H1 (cell line): ENCODE results near the gene SRSF8. TPM values are rescaled to one million over a fixed set of nuclear protein-coding genes. Genes with fewer than 3 reads are reported as not detected.

Experiments used
- CTCF ChIA-PET: fragments of 300-600 bp; sonication (Branson Sonifier 250); formaldehyde crosslinking; loops from one replicate; lab custom pipeline; 2021; ENCODE audit not compliant: partially characterized antibody; lab: Charles Lee
- POLR2A ChIA-PET: fragments of 300-600 bp; sonication (Branson Sonifier 250); formaldehyde crosslinking; loops from one replicate; lab custom pipeline; 2021; ENCODE audit warnings: inconsistent platforms; ENCODE audit not compliant: partially characterized antibody; lab: Charles Lee
- DNase-seq, 2 experiments: peaks; one replicate each; pipeline versions ENCODE4 v3.0.0 to v3.0.0-alpha.2; 2010 to 2022; ENCODE audit warnings: low spot score in 2 of 2, low read depth in 1 of 2, mixed read lengths in 1 of 2
- FAIRE-seq: peaks from 2 replicates; lab custom pipeline; 2011; peaks lifted over from hg19 to GRCh38; lab: Jason Lieb, UNC
- H2AFZ ChIP-seq: 2 replicates; pipeline ENCODE4 v1.8.1; 2012; ENCODE audit warnings: low read length, inconsistent platforms
- H2AK5ac ChIP-seq: 2 replicates; pipeline ENCODE4 v1.6.1; 2013; ENCODE audit warnings: low read depth, low read length
- H2BK120ac ChIP-seq: replicated peaks from 2 replicates; pipeline ENCODE3; 2013; ENCODE audit warnings: low read depth, low read length, inconsistent platforms
- H2BK12ac ChIP-seq: 2 replicates; pipeline ENCODE4 v1.6.1; 2013; ENCODE audit warnings: low read depth, low read length
- H2BK15ac ChIP-seq: 2 replicates; pipeline ENCODE4 v1.6.1; 2013; ENCODE audit warnings: low read length
- H2BK20ac ChIP-seq: 2 replicates; pipeline ENCODE4 v1.6.1; 2013; ENCODE audit warnings: low read length
- H2BK5ac ChIP-seq: 2 replicates; pipeline ENCODE4 v1.6.1; 2013; ENCODE audit warnings: low read depth, low read length
- H3K14ac ChIP-seq: 2 replicates; pipeline ENCODE4 v1.6.1; 2013; ENCODE audit warnings: inconsistent platforms; ENCODE audit not compliant: insufficient read length
- H3K18ac ChIP-seq: 2 replicates; pipeline ENCODE4 v1.6.1; 2013; ENCODE audit warnings: low read length; ENCODE audit errors: extremely low read depth
- H3K23ac ChIP-seq: 2 replicates; pipeline ENCODE4 v1.6.1; 2013; ENCODE audit warnings: inconsistent platforms; ENCODE audit not compliant: insufficient read length
- H3K23me2 ChIP-seq: 2 replicates; pipeline ENCODE4 v1.6.1; 2013; ENCODE audit warnings: low read depth, low read length
- H3K27ac ChIP-seq: 2 replicates; pipeline ENCODE4 v1.6.1; 2011; ENCODE audit warnings: low read depth, low read length, inconsistent platforms
- H3K27me3 ChIP-seq, 4 experiments: replicated peaks in 1 of 4; 1 replicate in 1 of 4; 2 replicates in 3 of 4; pipeline versions ENCODE4 v1.6.1 to v1.8.1; 2011 to 2013; ENCODE audit warnings: low read length in 3 of 4, mild to moderate bottlenecking in 3 of 4, inconsistent platforms in 2 of 4, mixed read lengths in 2 of 4, moderate library complexity in 1 of 4; ENCODE audit not compliant: control insufficient read depth in 3 of 4, insufficient read depth in 3 of 4; ENCODE audit errors: extremely low read depth in 1 of 4
- H3K36me3 ChIP-seq, 4 experiments: 2 replicates each; pipeline versions ENCODE4 v1.6.1 to v1.8.1; 2011 to 2013; ENCODE audit warnings: mild to moderate bottlenecking in 4 of 4, low read length in 3 of 4, moderate library complexity in 2 of 4, control low read depth in 1 of 4, inconsistent platforms in 1 of 4; ENCODE audit not compliant: insufficient read depth in 4 of 4, control insufficient read depth in 2 of 4
- H3K4ac ChIP-seq: replicated peaks from 2 replicates; pipeline ENCODE3; 2013; ENCODE audit warnings: low read length, low read depth, mixed read lengths, inconsistent platforms; ENCODE audit not compliant: insufficient read length
- H3K4me1 ChIP-seq, 4 experiments: replicated peaks in 1 of 4; 1 replicate in 1 of 4; 2 replicates in 3 of 4; pipeline versions ENCODE4 v1.6.1 to v1.8.1; 2011 to 2013; ENCODE audit warnings: low read length in 3 of 4, inconsistent platforms in 2 of 4, mixed read lengths in 1 of 4; ENCODE audit not compliant: insufficient read depth in 4 of 4, control insufficient read depth in 3 of 4
- H3K4me2 ChIP-seq, 2 experiments: 2 replicates each; pipeline versions ENCODE4 v1.6.1 to v1.8.1; 2011 to 2013; ENCODE audit warnings: low read depth in 2 of 2, low read length in 2 of 2, control low read depth in 1 of 2, inconsistent platforms in 1 of 2, mild to moderate bottlenecking in 1 of 2; ENCODE audit not compliant: insufficient read depth in 1 of 2
- H3K4me3 ChIP-seq, 4 experiments: fragments of 200-600, 300-600 bp in 1 of 4; sonication (generic), shearing (Covaris generic), sonication (Bioruptor Twin) in 1 of 4; 2 replicates each; pipeline versions ENCODE4 v1.5.1 to v1.8.1; 2011 to 2016; ENCODE audit warnings: low read length in 4 of 4, low read depth in 3 of 4, control low read depth in 2 of 4, inconsistent platforms in 2 of 4, mild to moderate bottlenecking in 2 of 4, mixed read lengths in 1 of 4, moderate library complexity in 1 of 4; ENCODE audit not compliant: insufficient read depth in 2 of 4; ENCODE audit errors: extremely low read depth in 1 of 4
- H3K56ac ChIP-seq: replicated peaks from 2 replicates; pipeline ENCODE3; 2013; ENCODE audit warnings: low read depth, mild to moderate bottlenecking, mixed read lengths, low read length, inconsistent platforms; ENCODE audit not compliant: insufficient read length
- H3K79me1 ChIP-seq: 2 replicates; pipeline ENCODE4 v1.6.1; 2013; ENCODE audit warnings: low read depth, low read length, control low read depth
- H3K79me2 ChIP-seq, 2 experiments: 2 replicates each; pipeline versions ENCODE4 v1.6.1 to v1.8.1; 2012 to 2013; ENCODE audit warnings: low read length in 2 of 2, mild to moderate bottlenecking in 2 of 2, inconsistent platforms in 1 of 2; ENCODE audit not compliant: insufficient read depth in 2 of 2, control insufficient read depth in 1 of 2
- H3K9ac ChIP-seq, 4 experiments: replicated peaks in 1 of 4; 1 replicate in 1 of 4; 2 replicates in 3 of 4; pipeline versions ENCODE4 v1.6.1 to v1.8.1; 2011 to 2013; ENCODE audit warnings: low read depth in 3 of 4, low read length in 3 of 4, control low read depth in 2 of 4, mild to moderate bottlenecking in 2 of 4, moderate library complexity in 2 of 4, inconsistent platforms in 1 of 4; ENCODE audit errors: extremely low read depth in 1 of 4
- H3K9me3 ChIP-seq, 2 experiments: 2 replicates each; pipeline versions ENCODE4 v1.6.1 to v1.8.1; 2012 to 2013; ENCODE audit warnings: mild to moderate bottlenecking in 2 of 2, moderate library complexity in 2 of 2, control low read depth in 1 of 2, inconsistent platforms in 1 of 2, low read depth in 1 of 2, low read length in 1 of 2, mixed read lengths in 1 of 2; ENCODE audit not compliant: insufficient read depth in 2 of 2
- H4K20me1 ChIP-seq, 2 experiments: replicated peaks in 1 of 2; 2 replicates each; pipeline versions ENCODE3 to v1.8.1; 2011 to 2013; ENCODE audit warnings: inconsistent platforms in 2 of 2, low read length in 2 of 2, mild to moderate bottlenecking in 1 of 2; ENCODE audit not compliant: insufficient read depth in 2 of 2, control insufficient read depth in 1 of 2
- H4K5ac ChIP-seq: 2 replicates; pipeline ENCODE4 v1.6.1; 2013; ENCODE audit warnings: low read length, low read depth, mixed read lengths, inconsistent platforms; ENCODE audit not compliant: insufficient read length
- H4K8ac ChIP-seq: 2 replicates; pipeline ENCODE4 v1.8.0; 2013; ENCODE audit warnings: mild to moderate bottlenecking, moderate library complexity, low read length, inconsistent platforms; ENCODE audit not compliant: insufficient read depth; ENCODE audit errors: extremely low read depth
- H4K91ac ChIP-seq: replicated peaks from 2 replicates; pipeline ENCODE3; 2013; ENCODE audit warnings: low read length, mixed read lengths, inconsistent platforms; ENCODE audit not compliant: insufficient read length
- BCL11A ChIP-seq, 2 experiments: IDR thresholded peaks; one replicate each; pipeline ENCODE4 v1.6.1; 2011; ENCODE audit warnings: low read depth in 2 of 2, low read length in 2 of 2, mild to moderate bottlenecking in 2 of 2
- JUND ChIP-seq: IDR thresholded peaks from 2 replicates; pipeline ENCODE4 v1.6.1; 2011; ENCODE audit warnings: mild to moderate bottlenecking, improper control_type of control experiment, low read length
- TBP ChIP-seq: IDR thresholded peaks from 2 replicates; pipeline ENCODE4 v1.6.1; 2011; ENCODE audit warnings: low read depth, low read length, improper control_type of control experiment
- WGBS, 2 experiments: shearing (Covaris generic) in 1 of 2; methylation state at CpG; one replicate each; pipeline versions ENCODE4 v1.1.6 to v1.1.7; 2013 to 2015; ENCODE audit warnings: low lambda C conversion rate in 2 of 2, mixed read lengths in 2 of 2, inconsistent platforms in 1 of 2, low coverage in 1 of 2, missing lambda C conversion rate in 1 of 2; ENCODE audit not compliant: insufficient replicate concordance in 2 of 2, insufficient coverage in 1 of 2, insufficient read length in 1 of 2; ENCODE audit errors: extremely low coverage in 1 of 2, missing lambda C conversion rate in 1 of 2; 5-methylcytosine and 5-hydroxymethylcytosine counted together
- polyA plus RNA-seq, 7 experiments: library from polyadenylated mRNA; depleted of rRNA in 3 of 7; stranded (reverse) in 5 of 7; unstranded in 2 of 7; fragments of >200 nt in 5 of 7; fragments of 200-250 nt in 2 of 7; gene quantifications; 1 replicate in 5 of 7; 2 replicates in 1 of 7; 4 replicates in 1 of 7; pipeline versions ENCODE4 v1.2.1 to v1.2.3, GENCODE V29; 2011 to 2013; ENCODE audit warnings: missing spikeins in 2 of 7, mixed read lengths in 2 of 7
- total RNA-seq: library from RNA; stranded (reverse); fragmentation: NEBNext Ultra II Directional; extraction: Animal tissue kit (Norgen Biotek cat#: 25700); gene quantifications from 2 replicates; pipeline ENCODE4 v1.2.1, GENCODE V29; 2021
- TF ChIP-seq, protein P1 (sequence below): IDR thresholded peaks from 2 replicates; pipeline ENCODE4 v1.6.1; 2012; ENCODE audit warnings: inconsistent platforms

SRSF8 gene
- total and polyA plus RNA-seq, 2 of the 8 experiments (the other 6 are each of a cell fraction or from before 2014, with no cell fraction given) = 13.2 to 18.5 TPM

DNA sequence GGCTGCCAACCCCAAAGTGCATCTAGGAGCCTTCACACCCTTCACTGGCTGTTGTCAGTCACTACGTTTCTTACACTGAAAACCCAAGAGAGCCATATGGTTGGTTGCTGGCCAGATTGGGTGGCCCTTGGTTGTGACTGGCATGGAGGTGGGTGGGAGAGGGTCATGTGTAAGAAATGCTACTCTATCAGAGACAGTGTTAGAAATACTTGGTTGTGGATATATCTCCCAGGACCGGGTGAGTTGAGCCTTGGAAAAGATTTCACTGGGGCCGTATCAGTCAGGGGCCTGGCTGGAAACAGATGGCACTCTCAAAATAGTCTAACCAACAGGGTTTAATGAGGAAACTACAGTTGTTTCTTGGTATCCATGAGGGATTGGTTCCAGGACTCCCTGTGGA lies 38.1 kb downstream of the SRSF8 start:
- H3K27me3 ChIP-seq = no peaks in the 10 kb centered on the region
- H3K56ac ChIP-seq = no peak overlapping the region
- no peak overlapping the region for H3K4me2 ChIP-seq
- ChIA-PET CTCF (interaction anchor here (13.7 kb wide), 1 partner anchor 12 kb away, joined by 127 read pairs; the partner anchor contains the start of gene ENDOD1), POLR2A (interaction anchor here (1.2 kb wide), 2 partner anchors 14 to 37 kb away, joined by 3 read pairs; no protein-coding TSS in a partner anchor)
- H2AFZ ChIP-seq = no peak overlapping the region
- FAIRE-seq = no peak
- H2BK5ac ChIP-seq = no peak overlapping the region
- no peak overlapping the region for H2BK12ac ChIP-seq
- H4K20me1 ChIP-seq = peaks cover 0 to 2% of the 10 kb centered on the region in 2 experiments
- peaks cover 0 to 11% (median 3%) of the 10 kb centered on the region in 4 experiments; a peak in 5 of 7 replicates for H3K4me1 ChIP-seq
- 87% methylated on average over 3 of the region's 3 CpGs; no CpG with 5 or more reads in 1 of the 2 experiments for WGBS, 2 experiments
- no peaks in the 10 kb centered on the region for H3K79me2 ChIP-seq
- H3K79me1 ChIP-seq = no peaks in the 10 kb centered on the region
- no peak overlapping the region for H3K23ac ChIP-seq
- no peak overlapping the region for H3K18ac ChIP-seq
- no peak overlapping the region for H3K9ac ChIP-seq
- no peak overlapping the region for H2BK120ac ChIP-seq
- H3K27ac ChIP-seq = no peak overlapping the region
- H3K14ac ChIP-seq = no peak overlapping the region
- H4K91ac ChIP-seq = no peak overlapping the region
- no peaks in the 10 kb centered on the region for H3K23me2 ChIP-seq
- no peak for DNase-seq
- no peak overlapping the region for H2BK15ac ChIP-seq
- no peak overlapping the region for H2AK5ac ChIP-seq
- H2BK20ac ChIP-seq = no peak overlapping the region
- TF ChIP-seq JUND (no peak), TBP (no peak), BCL11A (IDR thresholded peaks at IDR 0.05; ENCODE audit: low read depth in 2 of 2, low read length in 2 of 2) (no peak)
- TF ChIP-seq, protein P1, sequence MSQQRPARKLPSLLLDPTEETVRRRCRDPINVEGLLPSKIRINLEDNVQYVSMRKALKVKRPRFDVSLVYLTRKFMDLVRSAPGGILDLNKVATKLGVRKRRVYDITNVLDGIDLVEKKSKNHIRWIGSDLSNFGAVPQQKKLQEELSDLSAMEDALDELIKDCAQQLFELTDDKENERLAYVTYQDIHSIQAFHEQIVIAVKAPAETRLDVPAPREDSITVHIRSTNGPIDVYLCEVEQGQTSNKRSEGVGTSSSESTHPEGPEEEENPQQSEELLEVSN = no peak
- no peaks in the 10 kb centered on the region for H3K36me3 ChIP-seq
- no peak overlapping the region for H3K4ac ChIP-seq
- H3K4me3 ChIP-seq = no peak overlapping the region
- H3K9me3 ChIP-seq = no peaks in the 10 kb centered on the region
- H4K8ac ChIP-seq = no peak overlapping the region
- no peak overlapping the region for H4K5ac ChIP-seq
